Neuron (in vitro differentiated cells): ENCODE measurements around the gene IGFBP4.

Experiments used
- H2AFZ ChIP-seq: one replicate; pipeline ENCODE4 v1.6.1; 2013; ENCODE audit warnings: low read depth, mild to moderate bottlenecking, inconsistent platforms, low read length, moderate library complexity
- H3K27me3 ChIP-seq: one replicate; pipeline ENCODE4 v1.6.1; 2013; ENCODE audit warnings: low read length; ENCODE audit not compliant: insufficient read depth
- H3K36me3 ChIP-seq: one replicate; pipeline ENCODE4 v1.6.1; 2013; ENCODE audit warnings: low read length; ENCODE audit not compliant: insufficient read depth
- H3K4me1 ChIP-seq: one replicate; pipeline ENCODE4 v1.6.1; 2013; ENCODE audit warnings: low read length; ENCODE audit not compliant: insufficient read depth
- H3K4me3 ChIP-seq: 2 replicates; pipeline ENCODE4 v1.5.1; 2013; ENCODE audit warnings: mild to moderate bottlenecking, low read length, moderate library complexity
- H3K9me3 ChIP-seq: one replicate; pipeline ENCODE4 v1.6.1; 2013; ENCODE audit warnings: low read length

The IGFBP4 gene

GRCh38 chr17:40473573-40474365, 30.5 kb downstream of the IGFBP4 start:
- peaks cover 8% of the 10 kb centered on the region for H3K4me1 ChIP-seq
- H3K36me3 ChIP-seq, result no peaks in the 10 kb centered on the region
- peaks cover 7% of the 10 kb centered on the region for H3K9me3 ChIP-seq
- no peak overlapping the region for H3K4me3 ChIP-seq
- no peak overlapping the region for H2AFZ ChIP-seq
- no peaks in the 10 kb centered on the region for H3K27me3 ChIP-seq

- H3K4me3 ChIP-seq, result no peak overlapping the region
- peaks cover 7% of the 10 kb centered on the region for H3K9me3 ChIP-seq
- peaks cover 8% of the 10 kb centered on the region for H3K4me1 ChIP-seq
- H2AFZ ChIP-seq, result no peak overlapping the region
- no peaks in the 10 kb centered on the region for H3K36me3 ChIP-seq
- no peaks in the 10 kb centered on the region for H3K27me3 ChIP-seq
Measured at GRCh38 chr17:40474419-40475002, 31.3 kb downstream of the IGFBP4 start.

- no peak overlapping the region for H2AFZ ChIP-seq
- no peaks in the 10 kb centered on the region for H3K27me3 ChIP-seq
- H3K4me3 ChIP-seq, result no peak overlapping the region
- peaks cover 7% of the 10 kb centered on the region for H3K9me3 ChIP-seq
- H3K4me1 ChIP-seq, result peaks cover 8% of the 10 kb centered on the region
- H3K36me3 ChIP-seq, result no peaks in the 10 kb centered on the region
Measured at GRCh38 chr17:40475234-40475908, 32.1 kb downstream of the IGFBP4 start.

GRCh38 chr17:40477796-40478195, 34.5 kb downstream of the IGFBP4 start:
- Histone ChIP-seq H3K4me1 (peaks cover 3% of the 10 kb centered on the region), H3K4me3 (no peak overlapping the region), H3K36me3 (no peaks in the 10 kb centered on the region), H3K27me3 (no peaks in the 10 kb centered on the region), H3K9me3 (no peaks in the 10 kb centered on the region), H2AFZ (no peak overlapping the region)

- H3K4me1 ChIP-seq, result peaks cover 3% of the 10 kb centered on the region
- no peak overlapping the region for H3K4me3 ChIP-seq
- H2AFZ ChIP-seq, result no peak overlapping the region
- no peaks in the 10 kb centered on the region for H3K27me3 ChIP-seq
- H3K36me3 ChIP-seq, result no peaks in the 10 kb centered on the region
- H3K9me3 ChIP-seq, result no peaks in the 10 kb centered on the region
Measured at GRCh38 chr17:40478486-40478885, 35.2 kb downstream of the IGFBP4 start.

- no peak overlapping the region for H3K4me3 ChIP-seq
- H3K4me1 ChIP-seq, result peaks cover 3% of the 10 kb centered on the region
- peaks cover 2% of the 10 kb centered on the region for H3K27me3 ChIP-seq
- no peak overlapping the region for H2AFZ ChIP-seq
- no peaks in the 10 kb centered on the region for H3K36me3 ChIP-seq
- H3K9me3 ChIP-seq, result no peaks in the 10 kb centered on the region
Measured at GRCh38 chr17:40479754-40480480, 36.7 kb downstream of the IGFBP4 start.

GRCh38 chr17:40480501-40481003, 37.3 kb downstream of the IGFBP4 start:
- no peaks in the 10 kb centered on the region for H3K36me3 ChIP-seq
- H3K4me3 ChIP-seq, result no peak overlapping the region
- H3K9me3 ChIP-seq, result no peaks in the 10 kb centered on the region
- peaks cover 4% of the 10 kb centered on the region for H3K27me3 ChIP-seq
- H3K4me1 ChIP-seq, result peaks cover 3% of the 10 kb centered on the region
- H2AFZ ChIP-seq, result no peak overlapping the region

GRCh38 chr17:40481106-40481505, 37.9 kb downstream of the IGFBP4 start:
- H2AFZ ChIP-seq, result no peak overlapping the region
- no peaks in the 10 kb centered on the region for H3K4me1 ChIP-seq
- H3K9me3 ChIP-seq, result no peaks in the 10 kb centered on the region
- H3K27me3 ChIP-seq, result peaks cover 4% of the 10 kb centered on the region
- H3K4me3 ChIP-seq, result no peak overlapping the region
- no peaks in the 10 kb centered on the region for H3K36me3 ChIP-seq

GRCh38 chr17:40482722-40483121, 39.5 kb downstream of the IGFBP4 start:
- H3K4me3 ChIP-seq, result no peak overlapping the region

GRCh38 chr17:40483679-40484078, 40.4 kb downstream of the IGFBP4 start:
- Histone ChIP-seq H2AFZ (no peak overlapping the region), H3K4me3 (no peak overlapping the region), H3K9me3 (no peaks in the 10 kb centered on the region), H3K4me1 (no peaks in the 10 kb centered on the region), H3K27me3 (peaks cover 11% of the 10 kb centered on the region), H3K36me3 (no peaks in the 10 kb centered on the region)

More at GRCh38 chr17:40482722-40483121, 39.5 kb downstream of the IGFBP4 start:
- Histone ChIP-seq H3K36me3 (no peaks in the 10 kb centered on the region), H2AFZ (no peak overlapping the region), H3K27me3 (peaks cover 8% of the 10 kb centered on the region), H3K4me1 (no peaks in the 10 kb centered on the region), H3K9me3 (no peaks in the 10 kb centered on the region)

- Histone ChIP-seq H3K27me3 (peaks cover 11% of the 10 kb centered on the region), H3K4me1 (no peaks in the 10 kb centered on the region), H2AFZ (no peak overlapping the region), H3K36me3 (no peaks in the 10 kb centered on the region), H3K4me3 (no peak overlapping the region), H3K9me3 (no peaks in the 10 kb centered on the region)
Measured at GRCh38 chr17:40484285-40484972, 41.2 kb downstream of the IGFBP4 start.

GRCh38 chr17:40484973-40485530, 41.8 kb downstream of the IGFBP4 start:
- H2AFZ ChIP-seq, result no peak overlapping the region
- H3K36me3 ChIP-seq, result no peaks in the 10 kb centered on the region
- H3K4me1 ChIP-seq, result no peaks in the 10 kb centered on the region
- H3K9me3 ChIP-seq, result no peaks in the 10 kb centered on the region
- H3K27me3 ChIP-seq, result peaks cover 14% of the 10 kb centered on the region
- no peak overlapping the region for H3K4me3 ChIP-seq
